GM12865 (cell line): ENCODE measurements around the gene ZDHHC7.
A peak's percentile ranks its signal among the peaks of the same experiment; 100 is the strongest.

Experiments
- DNase-seq: peaks from one replicate; pipeline ENCODE4 v3.0.0; 2010; ENCODE audit warnings: low read depth
- H3K4me3 ChIP-seq: 2 replicates; pipeline ENCODE4 v1.5.1; 2011; ENCODE audit warnings: mild to moderate bottlenecking, low read depth, low read length, control low read depth
- CTCF ChIP-seq: IDR thresholded peaks from 2 replicates; pipeline ENCODE4 v1.5.1; 2011; ENCODE audit warnings: low read length, control low read depth, low read depth, inconsistent platforms; ENCODE audit not compliant: insufficient read depth; ENCODE audit errors: missing control alignments

Gene ZDHHC7

GRCh38 chr16:85002608-85003007 lies 8.7 kb downstream of the ZDHHC7 start:
- TF ChIP-seq CTCF = no peak
- peak; percentile 49 for DNase-seq
- peak overlapping the region; percentile 3; the same call in 1 of the 2 replicates for H3K4me3 ChIP-seq

GRCh38 chr16:85002099-85002541 lies 9.2 kb downstream of the ZDHHC7 start:
- no peak overlapping the region for H3K4me3 ChIP-seq

GRCh38 chr16:84999857-85000480 lies 11.4 kb downstream of the ZDHHC7 start:
- no peak overlapping the region for H3K4me3 ChIP-seq
- TF ChIP-seq CTCF = no peak
- no peak for DNase-seq

More at GRCh38 chr16:85002099-85002541, 9.2 kb downstream of the ZDHHC7 start:
- TF ChIP-seq CTCF = no peak
- DNase-seq = no peak

- no peak for DNase-seq
- no peak overlapping the region for H3K4me3 ChIP-seq
- no peak for TF ChIP-seq CTCF
These were observed 12.1 kb downstream of the ZDHHC7 start for GRCh38 chr16:84999200-84999599.

- no peak for TF ChIP-seq CTCF
- DNase-seq = no peak
- no peak overlapping the region for H3K4me3 ChIP-seq
These were observed 15.0 kb downstream of the ZDHHC7 start for GRCh38 chr16:84996365-84996764.

GRCh38 chr16:84995663-84996062 lies 15.7 kb downstream of the ZDHHC7 start:
- TF ChIP-seq CTCF = no peak
- DNase-seq = no peak
- H3K4me3 ChIP-seq = no peak overlapping the region

GRCh38 chr16:84993926-84994325 lies 17.4 kb downstream of the ZDHHC7 start:
- H3K4me3 ChIP-seq = no peak overlapping the region
- DNase-seq = no peak
- no peak for TF ChIP-seq CTCF
